ENCODE results near the gene FHIP1A. TPM values are rescaled to one million over a fixed set of nuclear protein-coding genes. Genes with fewer than 3 reads are reported as not detected.

FHIP1A gene
- total and polyA plus RNA-seq, 3 donors from 2014 or later = 5.7 to 16.2 (median 13.1) TPM

Other genes starting within 250 kb of the FHIP1A start
- gene PRSS48, start 132.0 kb upstream of the FHIP1A start, total RNA-seq = under 1 TPM in 1 of 2 donors, not detected in 1; 0.71 TPM
- gene PRSS48, start 132.0 kb upstream of the FHIP1A start, polyA plus RNA-seq (ENCODE audit: insufficient read depth, low read depth, low replicate concordance) = 2.0 TPM
- gene SH3D19, start 83.6 kb upstream of the FHIP1A start, total RNA-seq = 10 to 100 TPM; 49.9 to 58.6 TPM
- 40.6 TPM for gene SH3D19, start 83.6 kb upstream of the FHIP1A start, polyA plus RNA-seq (ENCODE audit: insufficient read depth, low read depth, low replicate concordance)

Measured in testis (tissue), 3 donors.